Urothelium cell line (cell line): Measurements from ENCODE around the gene HUS1B.
"Not testable (repeated sequence)": the region's sequence is repeated elsewhere in the genome, so short reads cannot be mapped to it uniquely, and the experiment has no call there.

Experiments
- DNase-seq: peaks from one replicate; pipeline ENCODE4 v3.0.0; 2011; ENCODE audit warnings: low spot score, mixed read lengths
- FAIRE-seq: peaks from 2 replicates; lab custom pipeline; 2011; peaks lifted over from hg19 to GRCh38; lab: Jason Lieb, UNC

The HUS1B gene

DNA sequence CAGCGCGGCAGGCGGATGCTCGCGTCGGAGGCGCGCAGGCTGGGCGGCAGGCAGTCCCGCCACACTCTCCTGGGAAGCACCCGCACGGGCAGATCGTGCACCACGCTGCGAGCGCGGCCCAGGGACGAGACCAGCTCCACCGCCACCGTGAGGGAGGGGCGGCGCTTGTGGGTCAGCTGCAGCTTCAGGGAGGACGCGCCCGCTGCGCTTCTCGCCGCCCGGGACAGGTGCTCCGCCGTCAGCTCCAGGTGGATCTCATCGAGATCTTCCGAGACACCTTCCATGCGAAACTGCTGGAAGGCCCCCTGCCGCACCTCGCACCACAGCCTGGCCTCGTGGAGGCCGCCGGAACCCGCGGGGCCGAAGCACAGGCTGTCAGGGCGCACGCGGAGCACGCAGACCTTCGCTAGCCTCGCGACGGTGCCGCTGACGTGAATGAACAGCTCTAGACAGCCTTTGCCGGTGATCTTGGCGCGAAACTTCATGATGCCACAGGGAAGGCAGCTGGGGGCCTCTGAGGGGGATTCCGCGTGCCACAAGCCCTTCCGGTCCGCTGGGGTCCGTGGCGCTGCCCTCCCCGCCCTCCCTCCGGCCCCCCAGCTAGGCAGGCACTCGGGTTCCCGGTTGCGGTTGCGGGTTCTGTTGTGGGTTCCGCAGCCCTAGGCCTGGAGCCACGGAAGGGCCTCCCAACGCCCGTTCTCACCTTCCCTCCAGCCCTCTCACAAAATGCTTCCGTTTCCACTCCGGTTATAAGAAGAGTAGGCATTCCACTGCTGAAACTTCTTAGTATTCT lies at the start of gene HUS1B:
TSS of gene HUS1B (minus strand) at position 641 of the 793 bp plus-strand sequence. CDS start at position 485, 156 bp downstream.
- DNase-seq (no peak), FAIRE-seq (no peak)

DNA sequence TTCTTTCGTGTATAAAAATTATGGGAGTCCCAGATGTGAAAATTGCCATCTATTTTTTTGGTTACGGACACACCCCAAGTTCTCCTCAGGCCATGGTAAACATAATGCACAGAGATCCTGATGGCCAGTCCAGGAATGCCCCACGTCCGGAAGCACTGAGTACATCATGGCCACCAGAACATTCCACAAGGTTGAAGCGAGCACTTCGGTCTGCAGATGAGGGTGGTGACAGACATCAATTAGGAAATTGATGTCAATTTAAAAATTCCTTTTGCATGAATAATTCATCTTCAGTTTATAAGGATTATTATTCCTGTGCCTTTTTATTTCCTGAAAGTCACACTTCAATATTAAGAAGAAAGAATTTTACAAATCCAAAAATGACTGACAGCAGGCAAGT lies 49.2 kb upstream of the HUS1B start:
- no peak for DNase-seq
- no peak for FAIRE-seq

DNA sequence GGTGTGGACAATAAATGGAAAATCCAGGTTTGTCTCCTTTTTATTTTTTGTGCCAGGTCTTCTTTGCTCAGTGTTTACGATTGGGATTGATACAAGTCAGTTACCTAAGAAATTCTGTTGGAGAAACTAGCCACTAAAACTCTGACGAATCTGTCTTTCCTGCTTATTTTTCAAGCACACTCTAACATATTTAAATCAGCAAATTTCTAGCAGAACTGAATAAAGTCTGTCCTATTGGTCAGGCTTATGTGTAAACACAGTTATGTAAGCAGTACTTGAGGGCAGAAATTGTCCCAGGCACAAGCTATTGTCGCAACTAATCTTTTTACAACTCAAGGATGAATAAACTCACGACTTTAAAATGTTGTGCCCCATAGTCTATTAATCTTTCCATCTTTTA lies 48.1 kb upstream of the HUS1B start:
- FAIRE-seq (no peak), DNase-seq (no peak)

DNA sequence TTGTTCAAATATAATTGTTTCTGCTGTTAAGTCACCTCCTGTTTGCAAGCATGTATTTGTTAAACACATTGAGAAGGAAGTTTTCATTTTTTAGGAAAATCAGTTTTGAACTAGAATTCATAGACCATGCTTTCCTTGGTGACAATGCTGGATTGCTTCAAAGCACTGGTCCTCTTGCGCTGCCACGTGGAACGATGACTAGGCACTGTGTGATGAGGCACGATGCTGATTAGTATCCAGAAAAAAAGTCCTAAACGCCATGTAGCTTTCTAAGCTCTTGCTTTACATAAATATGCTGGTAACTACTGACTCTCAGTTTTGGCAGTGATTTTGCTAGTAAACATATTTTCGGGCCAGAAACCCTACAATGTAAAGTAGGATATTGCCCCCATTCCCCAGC lies 47.1 kb upstream of the HUS1B start:
- no peak for DNase-seq
- no peak for FAIRE-seq

DNA sequence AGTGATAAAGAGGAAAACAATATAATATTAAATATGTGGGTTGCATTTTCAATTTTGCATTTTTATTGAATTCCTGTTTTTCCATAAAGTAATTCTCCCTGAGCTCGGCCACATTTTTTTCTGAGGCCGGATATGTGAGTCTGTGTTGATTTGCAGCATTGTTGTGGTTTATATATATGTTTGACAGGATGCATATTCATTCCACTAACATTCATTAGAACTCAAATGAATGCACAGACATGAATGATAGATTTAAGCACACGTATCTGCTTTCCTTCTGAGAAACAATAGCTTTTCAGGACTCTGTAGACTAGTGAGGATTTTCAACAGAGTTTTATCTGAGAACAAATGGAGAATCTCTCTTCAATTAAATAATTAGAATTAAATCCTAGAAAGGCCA lies 46.7 kb upstream of the HUS1B start:
- DNase-seq (no peak), FAIRE-seq (no peak)

DNA sequence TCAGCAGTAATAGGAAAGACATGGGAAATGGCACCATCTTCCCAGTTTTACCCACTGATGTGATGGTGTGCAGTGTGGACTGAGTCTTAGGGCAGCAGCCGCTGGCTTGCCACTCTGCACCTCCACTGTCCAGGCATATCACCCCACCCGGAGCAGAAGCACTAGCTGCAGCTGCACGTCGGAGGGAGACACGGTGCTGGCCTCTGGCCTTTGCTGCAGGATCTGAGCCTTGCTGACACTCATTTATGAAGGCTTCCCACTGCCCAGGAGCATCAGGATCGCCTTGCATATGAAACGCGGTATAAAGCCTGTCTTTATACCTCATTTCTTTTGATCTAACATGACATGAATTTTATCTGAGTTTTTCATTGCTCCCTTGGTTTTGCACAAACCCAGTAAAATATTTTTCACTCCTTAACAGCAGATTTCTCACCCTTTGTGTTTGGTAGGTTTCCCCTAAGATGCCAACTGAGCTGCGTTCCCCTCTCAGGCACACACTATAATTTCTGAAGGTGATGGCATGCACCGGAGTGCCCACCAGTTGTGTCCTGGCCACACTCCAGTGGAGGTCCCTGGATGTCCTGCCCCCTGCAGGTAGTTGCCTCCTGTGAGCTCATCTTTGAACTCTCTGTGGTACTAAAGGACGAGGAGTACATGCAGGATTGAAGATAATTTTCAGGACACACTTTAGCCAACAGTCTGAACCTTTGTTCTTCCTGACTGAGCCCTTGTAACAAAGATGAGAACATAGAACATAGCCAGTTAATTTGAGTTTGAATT lies 45.0 kb upstream of the HUS1B start:
- FAIRE-seq, result no peak
- no peak for DNase-seq

DNA sequence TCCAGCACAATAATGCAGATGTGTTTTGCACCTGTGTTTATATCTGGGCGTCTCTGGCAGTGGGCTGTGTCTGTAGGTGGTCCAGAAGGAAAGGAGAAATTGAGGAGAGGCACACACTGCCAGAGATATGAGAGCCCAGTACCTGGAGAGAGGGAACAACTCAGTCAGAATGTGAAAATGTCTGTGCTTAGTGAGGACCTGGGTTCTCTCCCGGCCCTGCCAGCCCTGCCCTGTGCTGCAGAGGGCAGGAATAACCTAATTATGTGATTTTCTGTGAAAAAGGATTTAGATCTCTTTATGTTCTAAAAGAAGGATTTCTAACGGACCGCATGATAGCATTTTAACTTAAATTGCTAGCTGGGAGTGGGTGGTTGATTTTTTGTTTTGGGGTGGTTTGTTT lies 44.3 kb upstream of the HUS1B start:
- no peak for DNase-seq
- no peak for FAIRE-seq

DNA sequence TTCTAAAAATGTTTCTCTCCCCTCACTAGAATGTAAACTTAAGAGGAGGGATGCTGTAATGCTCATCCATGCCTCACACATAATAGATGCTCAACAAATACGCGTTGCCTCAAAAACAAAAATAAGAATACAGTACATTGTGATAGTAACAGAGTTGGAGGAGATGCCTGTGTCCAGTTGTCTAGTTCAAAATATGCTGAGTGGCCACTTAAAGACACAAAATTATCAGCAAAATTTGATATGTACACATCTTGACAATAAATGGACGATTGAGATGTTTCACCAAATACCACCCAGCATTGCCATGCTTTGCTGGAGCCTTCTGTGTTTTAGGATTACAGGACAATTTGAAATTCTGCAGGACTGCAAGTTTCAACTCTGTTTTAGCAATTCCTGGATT lies 43.6 kb upstream of the HUS1B start:
- FAIRE-seq, result no peak

DNA sequence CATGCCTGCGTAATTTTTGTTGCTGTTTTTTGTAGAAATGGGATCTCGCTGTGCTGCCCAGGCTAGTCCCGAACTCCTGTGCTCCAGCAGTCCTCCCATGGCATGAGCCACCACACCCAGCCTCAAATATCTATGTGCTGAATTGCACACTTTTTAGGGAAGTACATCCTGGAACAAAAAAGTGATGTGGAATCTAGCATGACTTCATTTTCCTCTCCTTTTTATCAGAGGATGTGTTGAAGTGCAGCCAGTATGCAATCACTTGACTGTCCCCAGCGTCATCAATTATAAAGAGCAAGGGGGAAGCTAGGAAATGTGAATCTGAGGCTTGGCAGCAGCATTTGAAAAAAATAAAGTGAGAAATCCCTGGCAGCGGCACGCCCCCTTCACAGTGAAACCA lies 42.4 kb upstream of the HUS1B start:
- no peak for DNase-seq
- FAIRE-seq, result no peak

More for the DNA sequence above, 43.6 kb upstream of the HUS1B start:
- no peak for DNase-seq

DNA sequence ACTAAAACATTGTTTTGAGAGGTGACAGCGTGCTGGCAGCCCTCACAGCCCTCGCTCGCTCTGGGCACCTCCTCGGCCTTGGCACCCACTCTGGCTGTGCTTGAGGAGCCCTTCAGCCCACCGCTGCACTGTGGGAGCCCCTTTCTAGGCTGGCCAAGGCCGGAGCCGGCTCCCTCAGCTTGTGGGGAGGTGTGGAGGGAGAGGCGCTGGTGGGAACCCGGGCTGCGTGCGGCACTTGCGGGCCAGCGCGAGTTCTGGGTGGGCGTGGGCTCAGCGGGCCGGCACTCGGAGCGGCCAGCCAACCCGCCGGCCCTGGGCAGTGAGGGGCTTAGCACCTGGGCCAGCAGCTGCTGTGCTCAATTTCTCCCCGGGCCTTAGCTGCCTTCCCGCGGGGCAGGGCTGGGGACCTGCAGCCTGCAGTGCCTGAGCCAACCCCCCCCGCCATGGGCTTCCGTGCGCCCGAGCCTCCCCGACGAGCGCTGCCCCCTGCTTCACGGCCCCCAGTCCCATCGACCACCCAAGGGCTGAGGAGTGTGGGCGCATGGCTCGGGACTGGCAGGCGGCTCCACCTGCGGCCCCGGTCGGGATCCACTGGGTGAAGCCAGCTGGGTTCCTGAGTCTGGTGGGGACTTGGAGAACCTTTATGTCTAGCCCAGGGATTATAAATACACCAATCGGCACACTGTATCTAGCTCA lies 37.7 kb upstream of the HUS1B start:
- not testable (repeated sequence) for DNase-seq, FAIRE-seq

DNA sequence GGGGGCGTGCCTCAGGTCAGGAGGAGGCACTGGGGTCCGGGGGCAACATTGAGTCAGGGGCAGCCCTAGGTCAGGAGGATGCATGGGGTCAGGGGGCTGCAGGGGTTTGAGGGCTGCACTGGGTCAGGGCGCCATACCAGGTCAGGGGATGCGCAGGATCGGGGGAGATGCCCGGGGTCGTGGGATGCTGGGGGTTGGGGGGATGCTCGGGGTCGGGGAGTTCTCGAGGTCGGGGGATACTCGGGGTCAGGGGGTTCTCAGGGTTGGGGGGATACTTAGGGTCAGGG lies 36.8 kb upstream of the HUS1B start:
- no peak for DNase-seq
- FAIRE-seq, result no peak

DNA sequence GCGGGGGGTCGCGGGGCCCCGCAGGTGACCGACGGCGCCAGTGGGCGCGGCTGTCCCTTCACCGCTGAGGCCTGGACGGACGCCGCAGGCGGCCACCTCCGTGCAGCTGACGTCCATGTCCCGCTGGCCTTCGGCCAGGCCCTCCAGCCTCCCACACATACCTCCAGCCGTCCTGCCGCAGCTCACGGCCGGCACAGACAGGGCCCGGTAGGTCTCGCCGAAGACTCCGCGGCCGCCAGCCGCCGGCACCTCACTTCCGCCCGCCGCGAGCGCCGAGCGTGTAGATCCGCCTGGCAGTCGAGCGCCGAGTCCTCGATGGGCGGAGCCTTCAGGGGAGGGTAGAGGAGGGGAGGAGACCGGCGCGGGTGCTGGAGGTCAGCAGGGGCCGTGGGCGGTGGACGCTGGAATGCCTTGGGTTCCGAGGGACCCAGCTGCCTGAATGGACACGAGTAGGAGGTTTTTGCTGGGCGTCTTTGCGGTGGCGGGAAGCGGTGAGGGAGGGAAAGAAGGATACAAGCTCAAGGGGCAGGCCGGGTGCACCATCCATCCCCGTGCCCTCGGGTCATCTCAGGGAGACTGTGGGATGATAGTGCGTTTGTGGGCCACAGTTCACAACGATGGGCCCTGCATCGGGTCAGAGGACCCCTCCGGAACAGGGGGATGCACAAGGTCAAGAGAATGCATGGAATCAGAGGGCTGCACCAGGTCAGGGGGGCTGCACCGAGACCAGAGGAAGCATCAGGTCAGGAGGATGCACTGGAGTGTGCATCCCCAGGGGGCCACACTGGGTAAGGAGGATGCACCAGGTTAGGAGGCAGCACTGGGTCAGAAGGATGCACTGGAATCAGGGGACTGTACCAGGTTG lies 36.2 kb upstream of the HUS1B start, which contains the start of gene EXOC2:
TSS of gene EXOC2 (minus strand) at position 282 of the 865 bp plus-strand sequence. CDS start 55,321 bp downstream, outside the sequence.
- FAIRE-seq (no peak), DNase-seq (peak; percentile 83)

DNA sequence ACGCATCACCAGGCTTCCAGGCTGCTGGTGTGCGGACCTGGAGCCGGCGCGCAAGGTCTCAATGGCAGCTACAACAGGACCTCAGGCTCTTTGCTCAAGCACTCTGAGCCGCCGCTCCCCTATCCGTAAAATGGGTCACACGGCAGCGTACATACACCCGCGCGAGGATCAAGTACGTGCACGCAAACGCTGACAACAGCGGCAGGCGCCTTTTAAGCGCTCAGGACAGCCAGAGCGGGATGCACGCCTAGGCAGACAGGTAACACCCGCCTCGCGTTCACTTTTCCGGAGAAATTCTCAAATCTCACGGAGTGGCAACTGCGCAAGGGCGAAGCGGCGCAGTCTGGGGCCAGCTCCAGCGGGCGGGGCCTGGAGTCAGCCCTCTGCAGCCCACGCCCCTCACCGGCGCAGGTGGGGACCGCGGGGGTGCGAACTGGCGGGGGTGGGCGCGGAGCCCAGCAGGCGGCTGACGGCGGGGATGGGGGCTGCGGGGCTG lies 35.5 kb upstream of the HUS1B start:
- DNase-seq (peak; percentile 74), FAIRE-seq (no peak)

DNA sequence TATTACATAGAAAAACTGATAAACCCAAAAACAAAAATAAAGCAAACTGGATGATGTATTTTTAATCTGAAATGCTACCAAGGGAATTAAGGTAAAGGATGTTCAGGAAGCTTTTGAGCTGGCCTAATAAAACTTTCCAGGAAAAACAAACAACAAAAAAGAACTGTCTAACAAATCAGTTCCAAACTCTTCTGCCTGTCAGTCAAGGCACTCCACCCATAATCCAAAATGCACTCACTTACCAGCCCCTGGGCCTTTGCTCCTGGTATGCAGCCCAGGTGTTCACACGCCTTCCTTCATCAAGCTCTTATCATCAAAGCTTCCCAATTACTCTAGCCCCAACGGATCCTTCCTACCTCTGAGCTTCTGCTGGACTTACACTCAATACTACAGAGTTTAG lies 32.3 kb upstream of the HUS1B start:
- no peak for DNase-seq
- no peak for FAIRE-seq

DNA sequence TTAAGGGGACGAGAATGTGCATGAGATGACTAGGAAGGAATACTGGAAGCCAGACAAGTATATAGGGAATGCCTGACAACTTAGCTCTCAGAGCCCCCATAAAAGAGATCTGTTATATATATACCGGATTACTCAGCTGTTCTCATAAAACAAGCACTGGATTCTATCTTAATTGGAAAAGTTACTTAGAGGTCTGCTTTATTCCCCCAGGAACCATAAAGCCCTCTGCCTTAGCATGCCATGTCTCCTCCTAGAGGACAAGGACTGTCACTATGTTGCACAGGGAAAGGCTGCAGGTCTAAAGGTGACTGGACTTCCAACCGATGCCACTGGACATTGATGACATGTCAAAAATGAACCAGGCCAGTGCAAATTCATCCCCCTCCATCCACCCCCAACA lies 29.6 kb upstream of the HUS1B start:
- FAIRE-seq (no peak), DNase-seq (no peak)

DNA sequence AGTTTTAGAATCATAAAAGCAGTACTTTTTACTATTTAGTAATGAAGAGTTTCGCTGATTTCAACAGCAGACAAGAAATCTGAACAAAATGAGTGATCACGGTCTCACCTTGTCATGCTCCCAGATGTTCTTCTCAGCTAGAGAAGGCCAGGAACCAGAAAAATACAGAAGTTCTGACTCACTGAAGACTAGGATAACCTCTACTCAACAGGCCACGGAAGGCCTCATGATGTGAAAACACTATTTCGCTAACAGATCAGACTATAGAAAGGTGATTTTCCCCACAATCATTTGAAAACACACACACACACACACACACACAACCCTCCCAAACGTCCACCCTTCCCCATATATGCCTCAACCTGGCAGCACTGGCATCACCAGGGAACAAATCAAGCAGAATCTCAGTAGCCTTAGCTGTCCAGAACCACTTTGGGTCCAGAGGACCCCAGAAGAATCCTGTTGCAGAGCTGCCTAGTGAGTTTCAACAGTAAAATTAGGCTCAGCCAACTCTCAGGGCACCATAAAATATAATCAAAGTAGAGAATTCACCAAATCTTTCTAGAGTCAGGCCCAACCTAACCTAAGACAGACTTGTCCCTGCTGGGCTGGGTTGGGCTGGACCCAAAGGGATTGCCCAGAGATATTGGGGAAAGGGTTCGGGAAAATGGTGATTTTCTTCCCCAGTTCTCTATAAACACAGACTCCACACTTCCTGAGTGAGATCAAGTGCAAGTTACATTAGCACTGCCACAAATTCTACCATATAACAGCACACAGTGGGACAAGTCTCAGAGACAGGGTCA lies 28.1 kb upstream of the HUS1B start:
- no peak for DNase-seq

DNA sequence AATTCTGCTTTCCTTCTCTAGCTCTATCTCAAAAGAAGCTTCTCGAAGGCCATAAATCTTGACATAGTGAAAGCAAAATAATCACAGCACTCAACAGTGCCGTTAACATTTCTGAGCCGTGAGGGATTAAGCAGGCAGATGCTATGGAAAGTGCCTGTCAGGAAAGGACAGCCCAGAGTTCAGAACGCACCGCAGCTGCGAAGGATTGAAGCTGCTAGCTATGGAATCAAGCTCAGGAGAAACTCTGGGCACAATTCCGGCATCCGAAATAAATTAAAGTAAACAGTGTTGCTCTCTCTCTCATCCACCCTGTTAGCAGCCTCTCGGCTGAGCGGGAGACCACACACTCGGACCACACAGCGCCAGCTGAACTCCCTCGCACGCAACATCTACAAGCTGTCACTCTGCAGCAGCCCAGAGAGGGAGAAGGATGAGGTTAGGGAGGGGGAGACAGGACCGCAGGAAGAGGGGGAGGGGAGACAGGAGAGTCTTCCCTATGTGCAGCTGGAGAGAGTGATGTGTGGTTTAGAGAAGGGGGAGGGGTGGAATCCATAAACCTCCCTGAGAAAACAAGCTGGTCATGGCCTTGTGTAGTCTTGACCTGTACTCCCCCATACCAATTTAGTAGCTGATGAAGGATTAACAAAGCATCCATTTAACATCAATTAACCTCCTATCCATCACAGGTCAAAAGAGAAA lies 27.0 kb upstream of the HUS1B start:
- no peak for FAIRE-seq
- DNase-seq, result peak; percentile 15

More for the DNA sequence above, 28.1 kb upstream of the HUS1B start:
- FAIRE-seq, result no peak

DNA sequence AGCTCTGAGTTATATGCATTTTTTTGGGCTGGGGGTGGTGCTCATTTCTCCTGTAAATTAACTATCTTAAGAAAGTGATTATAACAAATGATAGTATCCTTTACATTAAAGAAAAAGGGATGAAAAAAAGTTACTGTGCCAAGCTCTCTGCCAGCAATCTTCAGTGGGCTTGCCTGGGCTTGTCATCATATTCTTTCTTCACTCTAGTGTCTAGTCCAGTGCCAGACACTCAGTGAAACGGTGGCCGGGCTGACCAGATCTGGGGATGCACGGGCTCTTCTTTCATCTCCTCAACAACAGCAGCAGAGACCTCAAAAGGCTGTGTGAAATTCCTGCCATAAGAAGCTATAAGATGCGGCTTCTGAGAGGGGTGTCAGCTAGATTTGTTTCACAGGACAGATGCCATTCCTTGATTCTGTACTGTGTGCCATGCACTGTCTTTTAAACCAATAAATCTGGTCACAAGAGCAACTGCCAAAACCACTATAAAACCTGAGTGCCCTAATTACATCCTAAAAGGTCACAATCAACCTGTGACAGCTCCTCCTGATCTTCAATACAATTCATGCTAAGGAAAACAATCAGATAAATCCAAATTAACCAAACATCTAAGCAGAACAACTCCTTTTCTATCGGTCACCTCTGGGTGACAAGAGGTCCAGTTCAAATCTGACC lies 23.9 kb upstream of the HUS1B start:
- DNase-seq, result no peak
- no peak for FAIRE-seq

DNA sequence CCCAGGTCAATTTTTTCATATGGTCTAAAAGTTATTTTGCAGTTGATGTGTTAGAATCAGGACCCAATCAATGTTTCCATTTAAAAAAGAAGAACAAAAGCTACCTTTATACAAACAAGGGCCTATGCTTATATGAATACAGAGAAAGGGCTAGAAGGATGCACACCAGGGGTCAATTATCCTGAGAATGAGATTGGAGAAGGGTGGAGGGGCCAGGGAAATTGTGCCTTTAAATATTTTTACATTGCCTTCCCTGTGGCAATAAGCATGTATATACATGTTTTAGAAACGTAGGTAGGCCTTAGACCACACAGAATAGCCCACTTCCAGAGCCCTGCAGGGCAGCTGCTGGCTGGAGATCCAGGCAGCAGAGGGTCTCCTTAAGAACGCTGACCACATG lies 23.4 kb upstream of the HUS1B start:
- no peak for FAIRE-seq
- DNase-seq, result no peak
